Measurements from ENCODE around the gene KCNJ8. TPM values are rescaled to one million over a fixed set of nuclear protein-coding genes. Genes with fewer than 3 reads are reported as not detected.

The KCNJ8 gene
- total RNA-seq, 1 experiment from 2014 or later: not detected

- H3K4me3 ChIP-seq (ENCODE audit: low read depth in 2 of 2, low read length in 2 of 2): no peak overlapping the region
- no peak for TF ChIP-seq SIN3A (IDR thresholded peaks at IDR 0.05; ENCODE audit: borderline replicate concordance, insufficient read depth, low read depth, low read length)
- no peak for ATAC-seq
- no peaks in the 10 kb centered on the region for H3K4me1 ChIP-seq (ENCODE audit: control insufficient read depth, insufficient read depth, low read length)
- POLR2A ChIA-PET: no interaction called here
- intact Hi-C loops (cut with micrococcal nuclease; ENCODE audit: unreplicated experiment): no loop called here
- CTCF ChIA-PET: no interaction called here
- in situ Hi-C loops (cut with HindIII; ENCODE audit: low pct_unique_long_range_greater_than_20kb, low sequenced_read_pairs): no loop called here
- H3K36me3 ChIP-seq (ENCODE audit: control insufficient read depth, insufficient read depth, low read length): no peaks in the 10 kb centered on the region
- no peak for DNase-seq (ENCODE audit: low read depth, low spot score)
- no peaks in the 10 kb centered on the region for H3K27me3 ChIP-seq (ENCODE audit: control insufficient read depth, insufficient read depth, low read length)
- no peaks in the 10 kb centered on the region for H3K9me3 ChIP-seq (ENCODE audit: control insufficient read depth, insufficient read depth, low read depth, low read length)
- H3K27ac ChIP-seq (ENCODE audit: low read length): no peak overlapping the region
- BruUV-seq (replicated peaks): no TSS peak
Measured at GRCh38 chr12:21819678-21820077, 45.2 kb upstream of the KCNJ8 start.

- Histone ChIP-seq H3K4me1 (ENCODE audit: control insufficient read depth, insufficient read depth, low read length) (no peaks in the 10 kb centered on the region), H3K36me3 (ENCODE audit: control insufficient read depth, insufficient read depth, low read length) (no peaks in the 10 kb centered on the region), H3K27ac (ENCODE audit: low read length) (no peak overlapping the region), H3K4me3 (ENCODE audit: low read depth in 2 of 2, low read length in 2 of 2) (no peak overlapping the region), H3K27me3 (ENCODE audit: control insufficient read depth, insufficient read depth, low read length) (no peaks in the 10 kb centered on the region), H3K9me3 (ENCODE audit: control insufficient read depth, insufficient read depth, low read depth, low read length) (no peaks in the 10 kb centered on the region)
- CTCF ChIA-PET: no interaction called here
- no TSS peak for BruUV-seq (replicated peaks)
- intact Hi-C loops (cut with micrococcal nuclease; ENCODE audit: unreplicated experiment): no loop called here
- no peak for DNase-seq (ENCODE audit: low read depth, low spot score)
- no peak for TF ChIP-seq REST (IDR thresholded peaks at IDR 0.05; ENCODE audit: insufficient read depth in 1 of 2, low read depth in 2 of 2, low read length in 1 of 2)
- no peak for TF ChIP-seq TCF7L2 (IDR thresholded peaks at IDR 0.05; ENCODE audit: low read depth, low read length)
- TF ChIP-seq POLR2AphosphoS5 (IDR thresholded peaks at IDR 0.05; ENCODE audit: low read depth, low read length): no peak
- no peak for TF ChIP-seq CTCF (IDR thresholded peaks at IDR 0.05)
- TF ChIP-seq SIN3A (IDR thresholded peaks at IDR 0.05; ENCODE audit: borderline replicate concordance, insufficient read depth, low read depth, low read length): no peak
- POLR2A ChIA-PET: no interaction called here
- ATAC-seq: no peak
- in situ Hi-C loops (cut with HindIII; ENCODE audit: low pct_unique_long_range_greater_than_20kb, low sequenced_read_pairs): no loop called here
Measured at GRCh38 chr12:21819236-21819635, 44.7 kb upstream of the KCNJ8 start.

GRCh38 chr12:21818627-21819026 is 44.1 kb upstream of the KCNJ8 start:
- ChIA-PET POLR2A (no interaction called here), CTCF (interaction anchor here (0.5 kb wide), 1 partner anchor 223 kb away, joined by 9 read pairs; no protein-coding TSS in a partner anchor)
- intact Hi-C loops (cut with micrococcal nuclease; ENCODE audit: unreplicated experiment) (no loop called here), in situ Hi-C loops (cut with HindIII; ENCODE audit: low pct_unique_long_range_greater_than_20kb, low sequenced_read_pairs) (no loop called here)
- no peak overlapping the region for H3K4me3 ChIP-seq (ENCODE audit: low read depth in 2 of 2, low read length in 2 of 2)
- no peaks in the 10 kb centered on the region for H3K9me3 ChIP-seq (ENCODE audit: control insufficient read depth, insufficient read depth, low read depth, low read length)
- no peak overlapping the region for H3K27ac ChIP-seq (ENCODE audit: low read length)
- H3K4me1 ChIP-seq (ENCODE audit: control insufficient read depth, insufficient read depth, low read length): no peaks in the 10 kb centered on the region
- TF ChIP-seq POLR2AphosphoS5 (IDR thresholded peaks at IDR 0.05; ENCODE audit: low read depth, low read length) (no peak), TCF7L2 (IDR thresholded peaks at IDR 0.05; ENCODE audit: low read depth, low read length) (no peak), REST (IDR thresholded peaks at IDR 0.05; ENCODE audit: insufficient read depth in 1 of 2, low read depth in 2 of 2, low read length in 1 of 2) (no peak), CTCF (IDR thresholded peaks at IDR 0.05) (no peak), SIN3A (IDR thresholded peaks at IDR 0.05; ENCODE audit: borderline replicate concordance, insufficient read depth, low read depth, low read length) (no peak)
- ATAC-seq: no peak
- no peaks in the 10 kb centered on the region for H3K36me3 ChIP-seq (ENCODE audit: control insufficient read depth, insufficient read depth, low read length)
- DNase-seq (ENCODE audit: low read depth, low spot score): no peak
- no TSS peak for BruUV-seq (replicated peaks)
- no peaks in the 10 kb centered on the region for H3K27me3 ChIP-seq (ENCODE audit: control insufficient read depth, insufficient read depth, low read length)
